DND-41 (cell line): ENCODE data around the gene UGT8.

Experiments
- CTCF ChIP-seq: IDR thresholded peaks from 2 replicates; pipeline ENCODE4 v1.5.1; 2012; ENCODE audit warnings: borderline replicate concordance, low read length, moderate library complexity, mild to moderate bottlenecking; ENCODE audit not compliant: poor library complexity, severe bottlenecking; ENCODE audit errors: extremely low read depth
- EZH2 ChIP-seq: IDR thresholded peaks from 3 replicates; pipeline ENCODE4 v1.6.1; 2012; ENCODE audit warnings: borderline replicate concordance, low read depth, mild to moderate bottlenecking, moderate library complexity, low read length, inconsistent platforms; ENCODE audit not compliant: severe bottlenecking

DNA sequence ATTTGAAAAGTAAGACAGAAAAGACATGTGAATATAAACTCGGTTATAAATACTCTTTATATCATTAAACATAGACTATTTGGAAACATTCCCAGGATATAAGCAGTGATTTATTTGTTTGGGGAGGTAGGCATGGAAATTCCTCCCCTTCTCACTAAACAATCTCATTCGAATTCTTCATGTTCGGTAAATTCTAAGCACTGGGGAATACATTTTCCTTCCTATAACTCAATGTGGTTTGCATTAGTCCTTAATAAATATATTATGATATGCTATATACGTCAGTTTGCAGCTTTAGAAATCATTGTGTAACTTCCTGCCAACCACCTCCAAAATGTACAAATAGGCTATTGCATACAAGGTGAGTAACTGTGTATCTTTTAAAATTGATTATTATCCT, 99.6 kb downstream of the UGT8 start:
- TF ChIP-seq CTCF (no peak), EZH2 (no peak)
